Measurements from ENCODE around the gene TUBAL3.

GRCh38 chr10:5433182-5433581 lies 28.6 kb upstream of the TUBAL3 start:
- TF ChIP-seq CTCF (IDR thresholded peaks at IDR 0.05; ENCODE audit: low read depth, low read length) = no peak
- no peak for TF ChIP-seq POLR2A (IDR thresholded peaks at IDR 0.05; ENCODE audit: extremely low read depth, insufficient read length)
- TF ChIP-seq MAX (IDR thresholded peaks at IDR 0.05; ENCODE audit: low read depth, low read length) = no peak

Data from NB4 (cell line).